ENCODE data around the gene IL1RL2.

IL1RL2 gene

DNA sequence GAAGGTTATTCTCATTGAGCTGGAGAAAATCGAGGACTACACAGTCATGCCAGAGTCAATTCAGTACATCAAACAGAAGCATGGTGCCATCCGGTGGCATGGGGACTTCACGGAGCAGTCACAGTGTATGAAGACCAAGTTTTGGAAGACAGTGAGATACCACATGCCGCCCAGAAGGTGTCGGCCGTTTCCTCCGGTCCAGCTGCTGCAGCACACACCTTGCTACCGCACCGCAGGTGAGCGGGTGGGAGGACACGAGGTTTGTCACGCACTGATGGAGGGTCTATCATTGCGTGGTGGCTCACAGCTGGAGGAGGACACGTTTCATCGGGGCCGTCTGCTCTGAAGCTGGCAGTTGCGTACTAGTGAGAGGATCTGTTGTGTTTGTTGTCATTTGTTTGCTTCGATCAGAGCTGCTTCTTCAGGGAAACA is 48.2 kb downstream of the IL1RL2 start:
- no peak for DNase-seq (ENCODE audit: low spot score)
- TF ChIP-seq, protein P1, sequence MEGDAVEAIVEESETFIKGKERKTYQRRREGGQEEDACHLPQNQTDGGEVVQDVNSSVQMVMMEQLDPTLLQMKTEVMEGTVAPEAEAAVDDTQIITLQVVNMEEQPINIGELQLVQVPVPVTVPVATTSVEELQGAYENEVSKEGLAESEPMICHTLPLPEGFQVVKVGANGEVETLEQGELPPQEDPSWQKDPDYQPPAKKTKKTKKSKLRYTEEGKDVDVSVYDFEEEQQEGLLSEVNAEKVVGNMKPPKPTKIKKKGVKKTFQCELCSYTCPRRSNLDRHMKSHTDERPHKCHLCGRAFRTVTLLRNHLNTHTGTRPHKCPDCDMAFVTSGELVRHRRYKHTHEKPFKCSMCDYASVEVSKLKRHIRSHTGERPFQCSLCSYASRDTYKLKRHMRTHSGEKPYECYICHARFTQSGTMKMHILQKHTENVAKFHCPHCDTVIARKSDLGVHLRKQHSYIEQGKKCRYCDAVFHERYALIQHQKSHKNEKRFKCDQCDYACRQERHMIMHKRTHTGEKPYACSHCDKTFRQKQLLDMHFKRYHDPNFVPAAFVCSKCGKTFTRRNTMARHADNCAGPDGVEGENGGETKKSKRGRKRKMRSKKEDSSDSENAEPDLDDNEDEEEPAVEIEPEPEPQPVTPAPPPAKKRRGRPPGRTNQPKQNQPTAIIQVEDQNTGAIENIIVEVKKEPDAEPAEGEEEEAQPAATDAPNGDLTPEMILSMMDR (IDR thresholded peaks at IDR 0.05; ENCODE audit: extremely low read depth, missing control alignments): no peak

DNA sequence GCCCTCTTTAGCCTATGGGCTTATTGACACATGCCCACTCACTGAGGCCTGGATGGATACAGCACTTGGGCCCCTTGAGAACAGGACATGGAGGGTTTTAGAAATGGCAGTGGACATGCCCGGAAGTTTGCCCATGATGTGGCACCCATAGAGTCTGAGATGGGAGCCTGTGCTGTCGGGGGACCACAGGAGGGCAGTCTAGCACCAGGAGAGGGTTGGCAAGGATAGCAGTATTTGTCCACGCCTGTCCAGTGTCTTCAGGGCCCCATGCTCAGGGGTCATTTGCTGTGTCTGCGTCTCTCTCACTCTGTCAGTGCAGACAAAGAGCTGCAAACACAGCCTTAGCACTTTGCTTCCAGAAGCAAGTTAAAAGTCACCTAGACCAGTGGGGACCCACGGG is 48.7 kb downstream of the IL1RL2 start:
- DNase-seq (ENCODE audit: low spot score): no peak
- TF ChIP-seq, protein P1 (IDR thresholded peaks at IDR 0.05; ENCODE audit: extremely low read depth, missing control alignments): no peak

DNA sequence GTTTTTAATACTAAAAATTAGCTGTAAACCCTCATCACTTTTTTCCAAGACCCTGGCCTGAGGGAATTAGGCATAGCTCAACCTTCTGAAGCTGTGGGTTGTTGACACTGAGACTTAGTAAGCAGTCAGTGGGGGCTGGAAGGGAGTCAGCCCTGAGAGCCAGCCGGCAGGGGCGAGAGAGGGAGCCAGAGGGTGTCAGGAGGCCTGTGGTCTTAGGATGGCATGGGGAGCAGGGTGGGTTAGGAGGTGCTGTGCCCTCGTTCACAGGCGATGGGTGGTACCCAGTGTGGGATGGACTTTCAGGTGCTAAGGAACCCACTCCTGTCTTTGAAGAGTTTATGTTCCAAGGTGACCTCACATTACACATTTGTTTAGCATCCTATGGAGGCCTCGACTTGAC is 49.3 kb downstream of the IL1RL2 start:
- no peak for DNase-seq (ENCODE audit: low spot score)
- TF ChIP-seq, protein P1 (IDR thresholded peaks at IDR 0.05; ENCODE audit: extremely low read depth, missing control alignments): no peak

DNA sequence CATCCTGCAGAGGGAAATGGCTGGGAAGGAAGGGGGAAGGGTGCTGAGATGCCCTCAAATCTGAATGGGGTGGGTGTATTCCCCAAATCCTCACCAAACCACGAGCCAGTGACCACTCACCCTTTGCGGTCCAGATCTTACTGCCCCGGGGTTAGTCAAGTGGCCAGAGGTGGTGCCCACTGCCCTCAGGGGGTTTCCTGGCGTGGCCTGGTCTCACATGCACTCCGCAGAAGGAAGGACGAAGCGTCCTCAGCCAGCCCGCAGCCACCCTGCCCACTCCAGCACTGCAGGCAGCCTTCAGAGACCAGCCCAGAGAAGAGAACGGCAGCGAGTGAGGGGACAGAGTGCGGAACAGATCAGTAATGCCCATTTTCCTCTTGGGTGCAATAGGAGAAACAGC is 50.4 kb downstream of the IL1RL2 start:
- DNase-seq (ENCODE audit: low spot score): no peak
- TF ChIP-seq, protein P1 (IDR thresholded peaks at IDR 0.05; ENCODE audit: extremely low read depth, missing control alignments): no peak

DNA sequence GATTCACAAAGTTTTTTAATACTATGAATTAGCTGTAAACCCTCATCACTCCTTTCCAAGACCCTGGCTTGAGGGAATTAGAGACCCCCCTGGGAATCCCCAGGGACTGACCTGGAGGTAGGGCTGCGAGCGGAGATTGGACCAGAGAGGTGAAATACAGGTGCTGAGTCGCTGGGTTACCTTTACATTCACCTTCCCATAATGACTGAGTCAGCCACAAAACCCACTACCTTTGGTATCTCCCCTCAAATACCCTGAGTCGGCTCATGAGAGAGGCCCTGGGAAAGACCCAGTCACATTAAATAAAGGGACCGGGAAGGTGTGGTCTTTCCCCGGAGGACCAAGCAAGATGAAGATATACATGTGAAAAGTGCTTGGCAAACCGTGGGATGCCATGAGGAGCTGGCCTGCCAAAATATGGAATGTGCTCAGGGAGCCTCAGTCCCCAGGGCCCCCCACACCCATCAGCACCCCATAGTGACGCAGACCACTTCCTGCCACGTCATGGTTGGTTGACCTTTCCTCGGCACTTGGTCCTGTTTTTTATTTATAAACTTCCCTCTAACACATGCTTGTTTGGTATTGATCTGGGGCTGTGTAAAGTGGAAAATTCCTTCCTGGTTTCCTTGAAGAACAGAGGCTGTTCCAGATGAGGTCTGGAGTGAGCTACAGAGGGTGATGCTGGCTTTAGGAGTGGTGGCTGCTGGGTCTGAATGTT is 51.4 kb downstream of the IL1RL2 start:
- DNase-seq (ENCODE audit: low spot score): no peak

DNA sequence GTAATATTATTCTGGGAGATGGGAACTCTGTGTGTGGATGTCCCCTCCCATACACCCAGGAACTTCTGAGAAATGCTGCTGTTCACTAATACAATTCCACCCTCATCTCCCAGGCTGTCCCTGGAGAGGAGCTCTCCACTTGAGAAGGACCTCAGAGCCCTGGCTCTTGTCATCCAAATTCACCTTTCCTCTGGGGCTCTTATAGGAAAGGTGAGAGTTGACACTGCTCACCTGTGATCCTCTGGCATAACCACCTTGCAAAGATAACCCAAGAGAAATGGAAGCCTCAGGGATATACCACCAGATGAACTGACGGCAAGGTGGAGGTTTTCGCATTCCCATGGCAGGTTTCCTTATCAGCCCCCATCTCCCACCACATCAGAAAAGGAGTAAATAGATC is 52.0 kb downstream of the IL1RL2 start:
- no peak for DNase-seq (ENCODE audit: low spot score)
- TF ChIP-seq, protein P1 (IDR thresholded peaks at IDR 0.05; ENCODE audit: extremely low read depth, missing control alignments): no peak

More for the DNA sequence above, 51.4 kb downstream of the IL1RL2 start:
- TF ChIP-seq, protein P1 (IDR thresholded peaks at IDR 0.05; ENCODE audit: extremely low read depth, missing control alignments): no peak

DNA sequence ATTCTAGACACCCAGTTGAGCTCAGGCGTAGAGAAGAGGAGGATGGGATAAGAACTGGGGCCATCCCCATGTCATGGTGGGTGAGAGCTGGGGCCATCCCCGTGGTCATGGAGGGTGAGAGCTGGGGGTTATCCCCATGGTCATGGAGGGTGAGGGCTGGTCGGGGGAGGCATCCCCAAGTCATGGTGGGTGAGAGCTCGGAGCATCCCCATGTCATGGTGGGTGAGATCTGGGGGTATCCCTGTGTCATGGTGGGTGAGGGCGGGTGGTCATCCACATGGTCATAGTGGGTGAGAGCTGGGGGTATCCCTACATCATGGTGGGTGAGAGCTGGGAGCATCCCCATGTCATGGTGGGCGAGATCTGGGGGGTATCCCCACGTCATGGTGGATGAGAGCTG is 52.5 kb downstream of the IL1RL2 start:
- TF ChIP-seq, protein P1 (IDR thresholded peaks at IDR 0.05; ENCODE audit: extremely low read depth, missing control alignments): no peak
- no peak for DNase-seq (ENCODE audit: low spot score)
